ENCODE measurements around the gene MMUT. TPM values are rescaled to one million over a fixed set of nuclear protein-coding genes. Genes with fewer than 3 reads are reported as not detected.

The MMUT gene
- total RNA-seq: 23.5 and 23.7 TPM in 2 replicates
- long read RNA-seq, transcript MUT-201 (13 exons, 3,749 nt): major isoform, 103 of 171 reads
- long read RNA-seq, partial matches to known transcripts: 24 of 171 reads
- long read RNA-seq, other reads (novel, unspliced or antisense): 44 of 171 reads

DNA sequence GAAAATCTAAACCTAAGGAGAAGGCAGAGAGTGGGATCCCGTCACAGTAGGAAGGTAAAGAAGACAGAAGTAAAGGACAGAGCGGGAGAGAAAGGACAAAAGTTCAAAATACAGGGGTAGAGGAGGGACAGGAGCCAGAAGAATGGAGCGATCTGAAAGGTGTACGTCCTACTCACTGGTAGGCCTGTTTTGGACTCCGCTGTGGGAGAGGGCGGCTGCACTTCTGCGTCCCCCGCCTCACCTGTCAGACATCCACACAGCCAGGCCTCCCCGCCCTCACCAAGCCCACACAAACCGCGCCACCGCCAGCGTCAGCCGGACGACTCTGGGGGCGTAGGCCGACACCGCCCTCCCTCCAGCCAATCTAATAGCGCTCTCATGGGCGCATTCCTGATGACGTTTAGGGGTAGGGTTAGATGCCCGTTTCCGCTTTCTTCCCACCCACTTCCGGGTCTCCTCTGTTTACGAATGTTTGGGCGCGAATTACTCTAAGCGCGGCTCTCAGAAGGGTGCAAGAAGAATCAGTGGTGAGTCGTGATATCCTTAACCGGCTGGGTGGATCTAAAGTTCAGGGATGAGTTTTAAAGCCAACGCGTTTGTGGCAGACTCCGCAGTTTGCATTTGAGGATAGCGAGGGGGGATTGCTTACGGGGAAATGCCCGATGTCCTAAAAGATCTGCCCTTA is at the start of gene MMUT, which contains the start of gene CENPQ:
MMUT (minus strand) TSS at position 327 of the 685 bp plus-strand sequence. CDS start 3,787 bp downstream, outside the sequence.
CENPQ (plus strand) TSS at position 444 of the 685 bp plus-strand sequence. CDS start 6,807 bp downstream, outside the sequence.
- TF ChIP-seq, protein P1, sequence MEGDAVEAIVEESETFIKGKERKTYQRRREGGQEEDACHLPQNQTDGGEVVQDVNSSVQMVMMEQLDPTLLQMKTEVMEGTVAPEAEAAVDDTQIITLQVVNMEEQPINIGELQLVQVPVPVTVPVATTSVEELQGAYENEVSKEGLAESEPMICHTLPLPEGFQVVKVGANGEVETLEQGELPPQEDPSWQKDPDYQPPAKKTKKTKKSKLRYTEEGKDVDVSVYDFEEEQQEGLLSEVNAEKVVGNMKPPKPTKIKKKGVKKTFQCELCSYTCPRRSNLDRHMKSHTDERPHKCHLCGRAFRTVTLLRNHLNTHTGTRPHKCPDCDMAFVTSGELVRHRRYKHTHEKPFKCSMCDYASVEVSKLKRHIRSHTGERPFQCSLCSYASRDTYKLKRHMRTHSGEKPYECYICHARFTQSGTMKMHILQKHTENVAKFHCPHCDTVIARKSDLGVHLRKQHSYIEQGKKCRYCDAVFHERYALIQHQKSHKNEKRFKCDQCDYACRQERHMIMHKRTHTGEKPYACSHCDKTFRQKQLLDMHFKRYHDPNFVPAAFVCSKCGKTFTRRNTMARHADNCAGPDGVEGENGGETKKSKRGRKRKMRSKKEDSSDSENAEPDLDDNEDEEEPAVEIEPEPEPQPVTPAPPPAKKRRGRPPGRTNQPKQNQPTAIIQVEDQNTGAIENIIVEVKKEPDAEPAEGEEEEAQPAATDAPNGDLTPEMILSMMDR (IDR thresholded peaks at IDR 0.05): no peak
- no peaks in the 10 kb centered on the region for H3K9me3 Mint-ChIP-seq (ENCODE audit: unreplicated experiment)
- H3K4me3 Mint-ChIP-seq (ENCODE audit: unreplicated experiment): peak within 1 kb of the TSS; percentile 96
- H3K36me3 Mint-ChIP-seq (ENCODE audit: unreplicated experiment): peaks cover 11% of the 10 kb centered on the region
- H3K4me1 Mint-ChIP-seq (ENCODE audit: unreplicated experiment): peaks cover 27% of the 10 kb centered on the region
- H3K27ac Mint-ChIP-seq (ENCODE audit: unreplicated experiment): peak within 1 kb of the TSS; percentile 97
- H3K27me3 Mint-ChIP-seq (ENCODE audit: unreplicated experiment): no peaks in the 10 kb centered on the region
- DNase-seq (ENCODE audit: extremely low spot score, unreplicated experiment): peak; percentile 95

- TF ChIP-seq, protein P1 (IDR thresholded peaks at IDR 0.05): no peak
- Mint-ChIP-seq H3K4me3 (ENCODE audit: unreplicated experiment) (no peak overlapping the region), H3K4me1 (ENCODE audit: unreplicated experiment) (peaks cover 5% of the 10 kb centered on the region), H3K9me3 (ENCODE audit: unreplicated experiment) (peaks cover 9% of the 10 kb centered on the region), H3K27ac (ENCODE audit: unreplicated experiment) (no peak overlapping the region), H3K36me3 (ENCODE audit: unreplicated experiment) (no peaks in the 10 kb centered on the region), H3K27me3 (ENCODE audit: unreplicated experiment) (no peaks in the 10 kb centered on the region)
- no peak for DNase-seq (ENCODE audit: extremely low spot score, unreplicated experiment)
Measured at GRCh38 chr6:49509342-49509741, 46.3 kb upstream of the MMUT start.

GRCh38 chr6:49506569-49507111 is 43.6 kb upstream of the MMUT start:
- Mint-ChIP-seq H3K27me3 (ENCODE audit: unreplicated experiment) (no peaks in the 10 kb centered on the region), H3K4me3 (ENCODE audit: unreplicated experiment) (no peak overlapping the region), H3K9me3 (ENCODE audit: unreplicated experiment) (peaks cover 9% of the 10 kb centered on the region), H3K27ac (ENCODE audit: unreplicated experiment) (no peak overlapping the region), H3K36me3 (ENCODE audit: unreplicated experiment) (no peaks in the 10 kb centered on the region), H3K4me1 (ENCODE audit: unreplicated experiment) (no peaks in the 10 kb centered on the region)
- DNase-seq (ENCODE audit: extremely low spot score, unreplicated experiment): no peak
- TF ChIP-seq, protein P1 (IDR thresholded peaks at IDR 0.05): no peak

GRCh38 chr6:49504666-49505065 is 41.6 kb upstream of the MMUT start:
- H3K4me1 Mint-ChIP-seq (ENCODE audit: unreplicated experiment): no peaks in the 10 kb centered on the region
- TF ChIP-seq, protein P1 (IDR thresholded peaks at IDR 0.05): no peak
- H3K9me3 Mint-ChIP-seq (ENCODE audit: unreplicated experiment): peaks cover 9% of the 10 kb centered on the region

DNA sequence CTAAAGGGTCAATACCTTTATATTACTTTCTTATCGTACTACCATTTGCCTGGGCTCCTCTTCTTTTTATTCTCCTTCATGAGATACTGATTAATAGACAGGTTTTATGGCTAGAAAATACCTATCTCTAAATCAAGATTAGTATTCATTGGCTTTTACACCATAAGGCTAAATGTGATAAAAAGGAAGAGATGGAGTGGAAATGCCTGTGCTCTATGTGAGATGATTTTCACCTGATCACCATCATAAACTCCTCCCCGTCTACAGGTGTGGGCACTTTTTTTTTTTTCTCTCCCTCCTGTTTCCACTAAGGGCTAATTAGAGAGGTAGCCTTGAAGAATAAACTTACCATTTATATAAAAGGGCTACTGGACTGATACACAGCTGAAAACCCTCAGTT is 36.6 kb upstream of the MMUT start, which contains the start of gene GLYATL3:
GLYATL3 (plus strand) TSS at position 301 of the 400 bp plus-strand sequence. CDS start 12,068 bp downstream, outside the sequence.
- TF ChIP-seq, protein P1 (IDR thresholded peaks at IDR 0.05): no peak
- peaks cover 18% of the 10 kb centered on the region for H3K27me3 Mint-ChIP-seq (ENCODE audit: unreplicated experiment)
- H3K27ac Mint-ChIP-seq (ENCODE audit: unreplicated experiment): no peak within 1 kb of the TSS
- H3K4me1 Mint-ChIP-seq (ENCODE audit: unreplicated experiment): no peaks in the 10 kb centered on the region
- H3K9me3 Mint-ChIP-seq (ENCODE audit: unreplicated experiment): no peaks in the 10 kb centered on the region
- H3K36me3 Mint-ChIP-seq (ENCODE audit: unreplicated experiment): no peaks in the 10 kb centered on the region
- DNase-seq (ENCODE audit: extremely low spot score, unreplicated experiment): no peak
- no peak within 1 kb of the TSS for H3K4me3 Mint-ChIP-seq (ENCODE audit: unreplicated experiment)

More at GRCh38 chr6:49504666-49505065, 41.6 kb upstream of the MMUT start:
- Mint-ChIP-seq H3K4me3 (ENCODE audit: unreplicated experiment) (no peak overlapping the region), H3K27me3 (ENCODE audit: unreplicated experiment) (peaks cover 9% of the 10 kb centered on the region), H3K36me3 (ENCODE audit: unreplicated experiment) (no peaks in the 10 kb centered on the region), H3K27ac (ENCODE audit: unreplicated experiment) (no peak overlapping the region)
- DNase-seq (ENCODE audit: extremely low spot score, unreplicated experiment): no peak
